ENCODE data around the gene RGCC. TPM values are rescaled to one million over a fixed set of nuclear protein-coding genes. Genes with fewer than 3 reads are reported as not detected.

RGCC gene
- 0.05 TPM in 1 of 2 replicates, not detected in the other for polyA plus RNA-seq (2012; rRNA removed)
- polyA plus RNA-seq (2012; cell fraction: cytosol; rRNA removed), result 0.05 TPM in 2 replicates
- polyA plus RNA-seq (2012; cell fraction: nucleus; rRNA removed), result 0.15 and 0.18 TPM in 2 replicates

DNA sequence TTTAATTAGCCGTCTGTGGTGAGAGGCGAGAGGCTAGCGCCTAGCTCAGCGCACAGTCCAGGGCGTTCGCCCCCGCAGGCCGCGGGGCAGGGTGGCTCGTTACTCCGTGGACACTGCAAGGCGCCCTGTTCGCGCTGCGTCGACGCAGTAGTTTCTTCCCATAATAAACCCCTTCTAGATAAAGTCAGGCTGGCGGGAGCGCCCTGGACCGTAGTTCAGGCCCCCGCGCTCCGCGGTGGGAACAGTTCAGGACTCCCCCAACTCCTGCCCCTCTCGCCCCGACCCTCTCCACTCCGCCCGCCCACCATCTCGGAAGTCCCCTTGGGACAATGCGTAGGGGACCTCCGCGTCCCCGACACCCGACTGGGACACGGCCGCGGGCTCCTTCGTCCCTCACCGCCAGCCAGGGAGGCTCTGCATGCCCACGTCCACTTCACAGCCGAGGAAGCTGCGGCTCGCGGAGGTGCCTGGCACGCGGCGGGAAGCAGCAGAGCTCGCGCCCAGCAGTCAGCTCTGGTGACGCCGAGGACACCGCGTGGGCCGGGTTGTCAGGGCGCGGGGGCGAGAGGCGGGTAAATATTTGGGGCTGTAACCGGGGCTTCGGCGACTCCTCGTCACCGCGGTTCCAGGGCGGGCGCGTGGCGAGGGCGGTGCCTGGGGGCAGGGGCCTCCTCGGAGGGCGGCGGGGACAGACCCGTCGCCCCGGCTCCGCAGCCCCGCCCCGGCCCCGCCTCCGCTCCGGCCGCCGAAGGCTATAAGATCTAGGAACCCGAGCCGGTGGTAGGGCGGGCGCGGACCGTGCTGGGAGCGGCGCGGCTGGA lies at the start of gene RGCC:
Gene RGCC (plus strand): TSS at position 783 of the 821 bp plus-strand sequence. CDS start 158 bp downstream, outside the sequence.
- H2AFZ ChIP-seq (ENCODE audit: low read depth), result peak within 1 kb of the TSS; percentile 78; the same call in 1 of the 2 replicates
- no peaks in the 10 kb centered on the region for H3K9me2 ChIP-seq
- H3K27me3 ChIP-seq (ENCODE audit: insufficient read depth), result peaks cover 44% of the 10 kb centered on the region
- peaks cover 5 to 19% of the 10 kb centered on the region in 2 experiments; a peak in 2 of 4 replicates for H3K4me1 ChIP-seq (ENCODE audit: control insufficient read depth in 1 of 2, insufficient read depth in 2 of 2, low read depth in 1 of 2, low read length in 1 of 2)
- peak within 1 kb of the TSS; percentile 94 for H3K4me2 ChIP-seq
- no peaks in the 10 kb centered on the region for H3K36me3 ChIP-seq (replicated peaks in 1 of 2; ENCODE audit: control insufficient read depth in 1 of 2, insufficient read depth in 2 of 2, low read length in 1 of 2)
- ChIA-PET POLR2A (no interaction called here), CTCF (no interaction called here)
- H3K27ac ChIP-seq (ENCODE audit: low read depth in 2 of 2, low read length in 1 of 2), result no peak within 1 kb of the TSS
- H4K20me1 ChIP-seq (ENCODE audit: insufficient read depth), result no peaks in the 10 kb centered on the region
- H3K9ac ChIP-seq, result no peak within 1 kb of the TSS
- 18% methylated on average over 18 of the region's 92 CpGs for WGBS (ENCODE audit: low lambda C conversion rate)
- H3K4me3 ChIP-seq (ENCODE audit: low read depth in 2 of 2, low read length in 1 of 2), result peak within 1 kb of the TSS; percentile 48 to 58
- no peaks in the 10 kb centered on the region for H3K9me3 ChIP-seq
- TF ChIP-seq FOSL2 (IDR thresholded peaks at IDR 0.05; ENCODE audit: borderline replicate concordance, low read depth) (no peak), MAX (IDR thresholded peaks at IDR 0.05; ENCODE audit: low read depth) (peak; percentile 46; the same call in 1 of the 2 replicates), RAD21 (IDR thresholded peaks at IDR 0.05; ENCODE audit: low read length) (no peak)
- H3F3A ChIP-seq (replicated peaks; ENCODE audit: insufficient read depth), result no peaks in the 10 kb centered on the region
- no peaks in the 10 kb centered on the region for H3K79me2 ChIP-seq (ENCODE audit: insufficient read depth)
- peak; percentile 85 for DNase-seq

DNA sequence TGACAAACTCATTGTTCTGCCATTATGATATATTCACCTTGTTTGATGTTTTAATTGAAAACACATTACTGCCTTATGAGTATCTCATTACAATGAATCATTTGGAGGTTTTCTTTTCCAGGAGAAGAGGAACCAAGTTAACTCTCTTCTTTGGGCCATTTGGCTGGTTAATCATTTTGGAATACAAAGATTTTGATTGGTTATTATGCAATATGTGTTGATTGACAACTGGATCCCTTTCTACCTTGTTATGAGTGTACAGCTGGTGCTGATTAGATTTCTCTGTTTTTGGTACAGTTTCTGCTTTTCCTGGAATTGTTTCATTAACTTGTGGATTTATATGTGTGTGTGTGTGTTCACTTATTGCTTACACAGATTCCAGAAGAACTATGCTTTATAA lies 49.2 kb upstream of the RGCC start:
- no peaks in the 10 kb centered on the region for H3K9me3 ChIP-seq
- H3K4me2 ChIP-seq, result no peak overlapping the region
- ChIA-PET POLR2A (no interaction called here), CTCF (no interaction called here)
- no peaks in the 10 kb centered on the region for H3F3A ChIP-seq (replicated peaks; ENCODE audit: insufficient read depth)
- no peaks in the 10 kb centered on the region for H3K36me3 ChIP-seq (replicated peaks in 1 of 2; ENCODE audit: control insufficient read depth in 1 of 2, insufficient read depth in 2 of 2, low read length in 1 of 2)
- no peak overlapping the region for H2AFZ ChIP-seq (ENCODE audit: low read depth)
- no peak overlapping the region for H3K4me3 ChIP-seq (ENCODE audit: low read depth in 2 of 2, low read length in 1 of 2)
- H3K79me2 ChIP-seq (ENCODE audit: insufficient read depth), result no peaks in the 10 kb centered on the region
- no peak overlapping the region for H3K27ac ChIP-seq (ENCODE audit: low read depth in 2 of 2, low read length in 1 of 2)
- TF ChIP-seq TAF1 (IDR thresholded peaks at IDR 0.05; ENCODE audit: borderline replicate concordance, low read depth, low read length) (no peak), FOXM1 (IDR thresholded peaks at IDR 0.05; ENCODE audit: low read depth) (no peak), JUND (IDR thresholded peaks at IDR 0.05) (no peak), MAX (IDR thresholded peaks at IDR 0.05; ENCODE audit: low read depth) (no peak)
- no peaks in the 10 kb centered on the region for H4K20me1 ChIP-seq (ENCODE audit: insufficient read depth)
- no peak overlapping the region for H3K9ac ChIP-seq
- H3K4me1 ChIP-seq (ENCODE audit: control insufficient read depth in 1 of 2, insufficient read depth in 2 of 2, low read depth in 1 of 2, low read length in 1 of 2), result no peaks in the 10 kb centered on the region
- H3K27me3 ChIP-seq (ENCODE audit: insufficient read depth), result no peaks in the 10 kb centered on the region
- H3K9me2 ChIP-seq, result no peaks in the 10 kb centered on the region
- no peak for DNase-seq

DNA sequence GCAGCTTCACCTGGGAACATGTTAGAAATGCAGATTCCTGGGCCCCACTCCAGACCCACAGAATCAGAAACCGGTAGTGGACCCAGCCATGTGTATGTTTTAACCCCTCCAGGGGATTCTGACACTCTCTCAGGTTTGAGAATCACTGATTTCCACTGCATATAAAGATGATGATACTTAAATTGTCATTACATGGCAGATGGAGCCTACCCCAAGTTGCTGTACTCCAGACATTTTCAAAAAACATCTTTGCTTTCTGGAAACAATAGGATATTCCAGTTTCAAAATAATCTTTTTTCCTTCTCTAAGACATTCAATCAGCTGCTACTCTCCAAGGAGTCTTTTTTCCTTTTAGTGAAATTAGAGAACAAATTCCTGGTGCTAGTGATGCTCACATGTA lies 48.6 kb upstream of the RGCC start:
- H3K36me3 ChIP-seq (replicated peaks in 1 of 2; ENCODE audit: control insufficient read depth in 1 of 2, insufficient read depth in 2 of 2, low read length in 1 of 2), result no peaks in the 10 kb centered on the region
- TF ChIP-seq RAD21 (IDR thresholded peaks at IDR 0.05; ENCODE audit: low read length) (no peak), POLR2AphosphoS5 (IDR thresholded peaks at IDR 0.05; ENCODE audit: low read depth, low read length) (no peak), GABPA (IDR thresholded peaks at IDR 0.05; ENCODE audit: low read depth) (no peak), TAF1 (IDR thresholded peaks at IDR 0.05; ENCODE audit: borderline replicate concordance, low read depth, low read length) (no peak), USF1 (IDR thresholded peaks at IDR 0.05; ENCODE audit: borderline replicate concordance, low read depth) (no peak), SMC3 (IDR thresholded peaks at IDR 0.05; ENCODE audit: low read depth, low read length) (no peak), JUND (IDR thresholded peaks at IDR 0.05) (no peak), PBX3 (IDR thresholded peaks at IDR 0.05) (no peak), RCOR1 (IDR thresholded peaks at IDR 0.05; ENCODE audit: low read length) (no peak), RXRA (IDR thresholded peaks at IDR 0.05; ENCODE audit: borderline replicate concordance, low read depth) (no peak)
- TF ChIP-seq, protein P1, sequence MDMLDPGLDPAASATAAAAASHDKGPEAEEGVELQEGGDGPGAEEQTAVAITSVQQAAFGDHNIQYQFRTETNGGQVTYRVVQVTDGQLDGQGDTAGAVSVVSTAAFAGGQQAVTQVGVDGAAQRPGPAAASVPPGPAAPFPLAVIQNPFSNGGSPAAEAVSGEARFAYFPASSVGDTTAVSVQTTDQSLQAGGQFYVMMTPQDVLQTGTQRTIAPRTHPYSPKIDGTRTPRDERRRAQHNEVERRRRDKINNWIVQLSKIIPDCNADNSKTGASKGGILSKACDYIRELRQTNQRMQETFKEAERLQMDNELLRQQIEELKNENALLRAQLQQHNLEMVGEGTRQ (IDR thresholded peaks at IDR 0.05; ENCODE audit: borderline replicate concordance, low read depth, low read length), result no peak
- TF ChIP-seq, protein P2, sequence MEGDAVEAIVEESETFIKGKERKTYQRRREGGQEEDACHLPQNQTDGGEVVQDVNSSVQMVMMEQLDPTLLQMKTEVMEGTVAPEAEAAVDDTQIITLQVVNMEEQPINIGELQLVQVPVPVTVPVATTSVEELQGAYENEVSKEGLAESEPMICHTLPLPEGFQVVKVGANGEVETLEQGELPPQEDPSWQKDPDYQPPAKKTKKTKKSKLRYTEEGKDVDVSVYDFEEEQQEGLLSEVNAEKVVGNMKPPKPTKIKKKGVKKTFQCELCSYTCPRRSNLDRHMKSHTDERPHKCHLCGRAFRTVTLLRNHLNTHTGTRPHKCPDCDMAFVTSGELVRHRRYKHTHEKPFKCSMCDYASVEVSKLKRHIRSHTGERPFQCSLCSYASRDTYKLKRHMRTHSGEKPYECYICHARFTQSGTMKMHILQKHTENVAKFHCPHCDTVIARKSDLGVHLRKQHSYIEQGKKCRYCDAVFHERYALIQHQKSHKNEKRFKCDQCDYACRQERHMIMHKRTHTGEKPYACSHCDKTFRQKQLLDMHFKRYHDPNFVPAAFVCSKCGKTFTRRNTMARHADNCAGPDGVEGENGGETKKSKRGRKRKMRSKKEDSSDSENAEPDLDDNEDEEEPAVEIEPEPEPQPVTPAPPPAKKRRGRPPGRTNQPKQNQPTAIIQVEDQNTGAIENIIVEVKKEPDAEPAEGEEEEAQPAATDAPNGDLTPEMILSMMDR (IDR thresholded peaks at IDR 0.05), result no peak

More for the DNA sequence above, 48.6 kb upstream of the RGCC start:
- no peak overlapping the region for H3K4me3 ChIP-seq (ENCODE audit: low read depth in 2 of 2, low read length in 1 of 2)
- H3K27me3 ChIP-seq (ENCODE audit: insufficient read depth), result no peaks in the 10 kb centered on the region
- ChIA-PET POLR2A (no interaction called here), CTCF (no interaction called here)
- H3K79me2 ChIP-seq (ENCODE audit: insufficient read depth), result no peaks in the 10 kb centered on the region
- 7% methylated on average over 1 of the region's 1 CpG for WGBS (ENCODE audit: low lambda C conversion rate)
- DNase-seq, result no peak
- H3K9me3 ChIP-seq, result no peaks in the 10 kb centered on the region
- H3F3A ChIP-seq (replicated peaks; ENCODE audit: insufficient read depth), result no peaks in the 10 kb centered on the region
- no peaks in the 10 kb centered on the region for H3K9me2 ChIP-seq
- H2AFZ ChIP-seq (ENCODE audit: low read depth), result no peak overlapping the region
- H3K27ac ChIP-seq (ENCODE audit: low read depth in 2 of 2, low read length in 1 of 2), result no peak overlapping the region
- H3K9ac ChIP-seq, result no peak overlapping the region
- no peaks in the 10 kb centered on the region for H3K4me1 ChIP-seq (ENCODE audit: control insufficient read depth in 1 of 2, insufficient read depth in 2 of 2, low read depth in 1 of 2, low read length in 1 of 2)
- no peaks in the 10 kb centered on the region for H4K20me1 ChIP-seq (ENCODE audit: insufficient read depth)
- H3K4me2 ChIP-seq, result no peak overlapping the region
